Stimulated activated CD8-positive, alpha-beta memory T cell treated with anti-CD3 and anti-CD28 coated beads, Interleukin-7, amount 100 ng/mL, for 4 hours (primary cell): ENCODE results near the gene RAB43.
"Not testable (repeated sequence)": the region's sequence is repeated elsewhere in the genome, so short reads cannot be mapped to it uniquely, and the experiment has no call there.

ENCODE experiments used
- DNase-seq, 2 donors: peaks; one replicate each; pipeline ENCODE4 v3.0.0-alpha.2; 2020; ENCODE audit warnings: low read depth in 2 of 2

Gene RAB43

GRCh38 chr3:129095285-129095684, 26.3 kb downstream of the RAB43 start:
- no peak for DNase-seq

- DNase-seq = not testable (repeated sequence)
Measured at GRCh38 chr3:129088312-129088711, 33.3 kb downstream of the RAB43 start.

- DNase-seq = not testable (repeated sequence)
Measured at GRCh38 chr3:129087904-129088303, 33.7 kb downstream of the RAB43 start.

- DNase-seq = no peak
Measured at GRCh38 chr3:129087138-129087702, 34.4 kb downstream of the RAB43 start.

- no peak for DNase-seq
Measured at GRCh38 chr3:129085818-129086217, 35.8 kb downstream of the RAB43 start.

- no peak for DNase-seq
Measured at GRCh38 chr3:129085165-129085715, 36.4 kb downstream of the RAB43 start.

GRCh38 chr3:129084501-129084900, 37.1 kb downstream of the RAB43 start:
- no peak for DNase-seq

GRCh38 chr3:129082026-129082425, 39.6 kb downstream of the RAB43 start:
- no peak for DNase-seq

GRCh38 chr3:129081503-129081902, 40.1 kb downstream of the RAB43 start:
- no peak for DNase-seq

- DNase-seq = no peak
Measured at GRCh38 chr3:129078510-129078909, 43.1 kb downstream of the RAB43 start.

GRCh38 chr3:129077222-129077621, 44.4 kb downstream of the RAB43 start:
- no peak for DNase-seq

GRCh38 chr3:129070086-129070885, 51.3 kb downstream of the RAB43 start:
- DNase-seq = no peak

GRCh38 chr3:129069313-129070085, 52.1 kb downstream of the RAB43 start:
- not testable (repeated sequence) for DNase-seq

- DNase-seq = no peak
Measured at GRCh38 chr3:129068291-129068886, 53.2 kb downstream of the RAB43 start.

GRCh38 chr3:129067719-129068118, 53.9 kb downstream of the RAB43 start:
- DNase-seq = not testable (repeated sequence)

GRCh38 chr3:129065720-129066073, 55.9 kb downstream of the RAB43 start:
- no peak for DNase-seq

- no peak for DNase-seq
Measured at GRCh38 chr3:129065016-129065719, 56.4 kb downstream of the RAB43 start.

GRCh38 chr3:129063841-129064482, 57.6 kb downstream of the RAB43 start:
- no peak for DNase-seq

GRCh38 chr3:129063091-129063640, 58.4 kb downstream of the RAB43 start:
- no peak for DNase-seq
